HUDEP-2 (cell line): ENCODE results near the gene EEFSEC.
A peak's percentile ranks its signal among the peaks of the same experiment; 100 is the strongest.

Source experiments
- DNase-seq, 76 experiments: peaks; one replicate each; lab custom pipeline; 2025; ENCODE audit not compliant: unreplicated experiment in 76 of 76; lab: John Stamatoyannopoulos, UW

EEFSEC gene

GRCh38 chr3:128281461-128282367 lies 128.4 kb downstream of the EEFSEC start:
- no peak for DNase-seq

GRCh38 chr3:128282380-128283196 lies 129.3 kb downstream of the EEFSEC start:
- no peak for DNase-seq

GRCh38 chr3:128283421-128283820 lies 130.1 kb downstream of the EEFSEC start:
- DNase-seq: no peak

GRCh38 chr3:128285042-128285966 lies 132.0 kb downstream of the EEFSEC start:
- DNase-seq: no peak

GRCh38 chr3:128285967-128286321 lies 132.7 kb downstream of the EEFSEC start:
- no peak for DNase-seq

GRCh38 chr3:128286691-128287090 lies 133.4 kb downstream of the EEFSEC start:
- no peak for DNase-seq

- DNase-seq: no peak
Observed at GRCh38 chr3:128287216-128287615, 133.9 kb downstream of the EEFSEC start.

GRCh38 chr3:128289534-128289933 lies 136.3 kb downstream of the EEFSEC start:
- no peak for DNase-seq

- no peak for DNase-seq
Observed at GRCh38 chr3:128290484-128290883, 137.2 kb downstream of the EEFSEC start.

- no peak for DNase-seq
Observed at GRCh38 chr3:128293930-128294329, 140.6 kb downstream of the EEFSEC start.

GRCh38 chr3:128294999-128295468 lies 141.8 kb downstream of the EEFSEC start:
- DNase-seq: no peak

- DNase-seq: no peak
Observed at GRCh38 chr3:128296469-128297251, 143.4 kb downstream of the EEFSEC start.

GRCh38 chr3:128297401-128298138 lies 144.3 kb downstream of the EEFSEC start:
- DNase-seq: no peak

- no peak for DNase-seq
Observed at GRCh38 chr3:128301186-128302023, 148.1 kb downstream of the EEFSEC start.

- DNase-seq: no peak
Observed at GRCh38 chr3:128306481-128306880, 153.2 kb downstream of the EEFSEC start.

- DNase-seq: peak in 6 of 76 experiments; percentile 3 to 19 (median 8)
Observed at GRCh38 chr3:128307029-128307633, 153.8 kb downstream of the EEFSEC start.

GRCh38 chr3:128307781-128308469 lies 154.6 kb downstream of the EEFSEC start:
- DNase-seq: no peak
